ENCODE data around the gene CLEC5A. TPM values are rescaled to one million over a fixed set of nuclear protein-coding genes. Genes with fewer than 3 reads are reported as not detected.

Gene CLEC5A
- polyA plus RNA-seq, 3 donors = 9.6 to 15.2 (median 10.0) TPM

GRCh38 chr7:141884539-141885225, 62.1 kb downstream of the CLEC5A start:
- TF ChIP-seq CTCF (IDR thresholded peaks at IDR 0.05) = no peak
- peak; percentile 72 to 94 (median 90) for DNase-seq
- Histone ChIP-seq H2AFZ (ENCODE audit: insufficient read depth, low read depth, low read length, poor library complexity, severe bottlenecking) (no peak overlapping the region), H3K79me2 (ENCODE audit: insufficient read depth, low read length) (no peaks in the 10 kb centered on the region), H3K27me3 (ENCODE audit: control insufficient read depth in 2 of 2, insufficient read depth in 2 of 2, low read length in 2 of 2) (no peaks in the 10 kb centered on the region), H3K4me1 (ENCODE audit: control insufficient read depth in 1 of 2, insufficient read depth in 2 of 2, low read length in 2 of 2) (peaks cover 38 to 39% of the 10 kb centered on the region in 2 donors), H3K9me3 (replicated peaks in 1 of 2; ENCODE audit: control insufficient read depth in 1 of 2, insufficient read depth in 1 of 2, low read length in 2 of 2) (no peaks in the 10 kb centered on the region), H4K20me1 (ENCODE audit: insufficient read depth, low read length) (no peaks in the 10 kb centered on the region), H3K4me2 (replicated peaks; ENCODE audit: extremely low read depth, low read length, poor library complexity, severe bottlenecking) (peak overlapping the region; percentile 25), H3K27ac (ENCODE audit: low read depth in 1 of 2, low read length in 2 of 2) (peak overlapping the region; percentile 39 to 74), H3K9ac (ENCODE audit: insufficient read depth, low read length, poor library complexity, severe bottlenecking) (no peak overlapping the region), H3K36me3 (replicated peaks in 1 of 2; ENCODE audit: control insufficient read depth in 1 of 2, insufficient read depth in 2 of 2, low read length in 2 of 2) (no peaks in the 10 kb centered on the region), H3K4me3 (replicated peaks in 1 of 3; ENCODE audit: low read depth in 2 of 3, low read length in 3 of 3) (peak overlapping the region in 1 of 3 experiments; percentile 15)
- Mint-ChIP-seq H3K4me1 (peaks cover 45% of the 10 kb centered on the region), H3K9me3 (peaks cover 0 to 5% (median 2%) of the 10 kb centered on the region in 7 donors), H3K36me3 (peaks cover 0 to 4% of the 10 kb centered on the region in 2 donors), H3K27me3 (ENCODE audit: low read depth in 3 of 3) (peaks cover 0 to 2% (median 1%) of the 10 kb centered on the region in 3 donors), H3K4me3 (peak overlapping the region in 1 of 2 donors; percentile 62), H3K27ac (peak overlapping the region; percentile 83 to 92 (median 91))
- intact Hi-C loops (cut with micrococcal nuclease) = loop anchor here (5.0 kb wide), 3 partner anchors 63 to 78 kb away; partner anchors contain the start of gene CLEC5A (in 1 of the 2)
- WGBS (ENCODE audit: insufficient coverage) = 11% methylated on average over 3 of the region's 5 CpGs

GRCh38 chr7:141880960-141881359, 65.8 kb downstream of the CLEC5A start:
- Histone ChIP-seq H3K79me2 (ENCODE audit: insufficient read depth, low read length) (no peaks in the 10 kb centered on the region), H3K27ac (ENCODE audit: low read depth in 1 of 2, low read length in 2 of 2) (no peak overlapping the region), H3K27me3 (ENCODE audit: control insufficient read depth in 2 of 2, insufficient read depth in 2 of 2, low read length in 2 of 2) (no peaks in the 10 kb centered on the region), H3K4me2 (replicated peaks; ENCODE audit: extremely low read depth, low read length, poor library complexity, severe bottlenecking) (no peak overlapping the region), H3K9me3 (replicated peaks in 1 of 2; ENCODE audit: control insufficient read depth in 1 of 2, insufficient read depth in 1 of 2, low read length in 2 of 2) (no peaks in the 10 kb centered on the region), H3K9ac (ENCODE audit: insufficient read depth, low read length, poor library complexity, severe bottlenecking) (no peak overlapping the region), H3K36me3 (replicated peaks in 1 of 2; ENCODE audit: control insufficient read depth in 1 of 2, insufficient read depth in 2 of 2, low read length in 2 of 2) (no peaks in the 10 kb centered on the region), H4K20me1 (ENCODE audit: insufficient read depth, low read length) (no peaks in the 10 kb centered on the region), H3K4me3 (replicated peaks in 1 of 3; ENCODE audit: low read depth in 2 of 3, low read length in 3 of 3) (no peak overlapping the region), H3K4me1 (ENCODE audit: control insufficient read depth in 1 of 2, insufficient read depth in 2 of 2, low read length in 2 of 2) (peaks cover 18 to 19% of the 10 kb centered on the region in 2 donors), H2AFZ (ENCODE audit: insufficient read depth, low read depth, low read length, poor library complexity, severe bottlenecking) (no peak overlapping the region)
- intact Hi-C loops (cut with micrococcal nuclease) = no loop called here
- no peak overlapping the region for H3K27ac Mint-ChIP-seq
- no peak overlapping the region for H3K4me3 Mint-ChIP-seq
- H3K36me3 Mint-ChIP-seq = no peaks in the 10 kb centered on the region
- WGBS (ENCODE audit: insufficient coverage) = 50% methylated on average over 2 of the region's 5 CpGs
- peaks cover 1 to 8% (median 5%) of the 10 kb centered on the region in 7 donors for H3K9me3 Mint-ChIP-seq
- H3K4me1 Mint-ChIP-seq = peaks cover 32% of the 10 kb centered on the region
- TF ChIP-seq CTCF (IDR thresholded peaks at IDR 0.05) = no peak
- DNase-seq = no peak
- peaks cover 0 to 2% (median 1%) of the 10 kb centered on the region in 3 donors for H3K27me3 Mint-ChIP-seq (ENCODE audit: low read depth in 3 of 3)
